GM18873 (cell line): Measurements from ENCODE around the gene KRTAP2-1.
"Not testable (repeated sequence)": the region's sequence is repeated elsewhere in the genome, so short reads cannot be mapped to it uniquely, and the experiment has no call there.

Experiments used
- ATAC-seq: cut with Tn5 transposase; IDR thresholded peaks from one replicate; pipeline ENCODE4 v1.9.1; 2021; ENCODE audit warnings: mild to moderate bottlenecking, moderate library complexity, moderate number of reproducible peaks; ENCODE audit not compliant: unreplicated experiment, low FRiP score

Gene KRTAP2-1

GRCh38 chr17:41015454-41015853 is 31.7 kb downstream of the KRTAP2-1 start:
- no peak for ATAC-seq

- ATAC-seq = no peak
Measured at GRCh38 chr17:41013606-41014005, 33.5 kb downstream of the KRTAP2-1 start.

- no peak for ATAC-seq
Measured at GRCh38 chr17:41013181-41013580, 33.9 kb downstream of the KRTAP2-1 start.

GRCh38 chr17:41012326-41013120 is 34.6 kb downstream of the KRTAP2-1 start:
- ATAC-seq = no peak

GRCh38 chr17:41010441-41010840 is 36.7 kb downstream of the KRTAP2-1 start:
- ATAC-seq = no peak

- no peak for ATAC-seq
Measured at GRCh38 chr17:41009936-41010335, 37.2 kb downstream of the KRTAP2-1 start.

- no peak for ATAC-seq
Measured at GRCh38 chr17:41009301-41009760, 37.8 kb downstream of the KRTAP2-1 start.

- ATAC-seq = no peak
Measured at GRCh38 chr17:41008811-41009210, 38.3 kb downstream of the KRTAP2-1 start, which contains the start of gene KRTAP3-1. Gene KRTAP3-1 (minus strand): TSS chr17:41009128. CDS start chr17:41009074, 54 bp downstream.

GRCh38 chr17:41004397-41004796 is 42.7 kb downstream of the KRTAP2-1 start:
- ATAC-seq = no peak

- ATAC-seq = no peak
Measured at GRCh38 chr17:41003926-41004325, 43.2 kb downstream of the KRTAP2-1 start.

- no peak for ATAC-seq
Measured at GRCh38 chr17:41002814-41003213, 44.3 kb downstream of the KRTAP2-1 start.

- no peak for ATAC-seq
Measured at GRCh38 chr17:41001795-41002194, 45.3 kb downstream of the KRTAP2-1 start.

- ATAC-seq = not testable (repeated sequence)
Measured at GRCh38 chr17:40999563-40999962, 47.6 kb downstream of the KRTAP2-1 start, which contains the start of gene KRTAP3-2. Gene KRTAP3-2 (minus strand): TSS chr17:40999906. CDS start chr17:40999853, 53 bp downstream.

- ATAC-seq = no peak
Measured at GRCh38 chr17:40997361-40997760, 49.8 kb downstream of the KRTAP2-1 start.

- ATAC-seq = no peak
Measured at GRCh38 chr17:40996829-40997228, 50.3 kb downstream of the KRTAP2-1 start.
